Mesenchymal stem cell (in vitro differentiated cells and primary cell): ENCODE results near the gene GRAMD1B.

Experiments used
- DNase-seq: peaks from one replicate; pipeline ENCODE4 v3.0.0-alpha.2; 2013
- H2AFZ ChIP-seq: one replicate; pipeline ENCODE4 v1.6.1; 2013; ENCODE audit warnings: low read depth, mild to moderate bottlenecking, control low read depth, inconsistent platforms, low read length, moderate library complexity
- H2AK5ac ChIP-seq: 2 replicates; pipeline ENCODE4 v1.6.1; 2013; ENCODE audit warnings: low read length, moderate library complexity, mild to moderate bottlenecking, inconsistent platforms; ENCODE audit not compliant: severe bottlenecking
- H2BK120ac ChIP-seq: one replicate; pipeline ENCODE4 v1.6.1; 2013; ENCODE audit warnings: low read depth, mild to moderate bottlenecking, inconsistent platforms, low read length, moderate library complexity
- H2BK12ac ChIP-seq, 2 experiments: one replicate each; pipeline ENCODE4 v1.6.1; 2013; ENCODE audit warnings: inconsistent platforms in 2 of 2, low read length in 2 of 2, mild to moderate bottlenecking in 2 of 2, moderate library complexity in 2 of 2, control low read depth in 1 of 2
- H2BK15ac ChIP-seq: one replicate; pipeline ENCODE4 v1.6.1; 2013; ENCODE audit warnings: mild to moderate bottlenecking, low read depth, inconsistent platforms; ENCODE audit not compliant: poor library complexity, severe bottlenecking
- H2BK5ac ChIP-seq: 2 replicates; pipeline ENCODE4 v1.6.1; 2013; ENCODE audit warnings: low read depth, mild to moderate bottlenecking, low read length, control low read depth, inconsistent platforms; ENCODE audit not compliant: poor library complexity, severe bottlenecking
- H3K14ac ChIP-seq, 2 experiments: one replicate each; pipeline ENCODE4 v1.6.1; 2013; ENCODE audit warnings: inconsistent platforms in 2 of 2, low read length in 2 of 2, control low read depth in 1 of 2, mild to moderate bottlenecking in 1 of 2, moderate library complexity in 1 of 2
- H3K18ac ChIP-seq, 2 experiments: one replicate each; pipeline ENCODE4 v1.6.1; 2013; ENCODE audit warnings: inconsistent platforms in 2 of 2, low read length in 2 of 2, control low read depth in 1 of 2, low read depth in 1 of 2, mild to moderate bottlenecking in 1 of 2
- H3K23ac ChIP-seq, 2 experiments: one replicate each; pipeline ENCODE4 v1.6.1; 2013; ENCODE audit warnings: inconsistent platforms in 2 of 2, low read length in 2 of 2, mild to moderate bottlenecking in 2 of 2, moderate library complexity in 2 of 2, control low read depth in 1 of 2
- H3K27ac ChIP-seq: 2 replicates; pipeline ENCODE4 v1.5.1; 2013; ENCODE audit warnings: mild to moderate bottlenecking, moderate library complexity, low read length, control low read depth, inconsistent platforms; ENCODE audit not compliant: poor library complexity, severe bottlenecking
- H3K27me3 ChIP-seq, 2 experiments: 2 replicates each; pipeline versions ENCODE4 v1.6.1 to v1.7.0; 2013; ENCODE audit warnings: low read length in 2 of 2, mild to moderate bottlenecking in 2 of 2, moderate library complexity in 2 of 2, control low read depth in 1 of 2, inconsistent platforms in 1 of 2; ENCODE audit not compliant: control insufficient read depth in 1 of 2, insufficient read depth in 1 of 2
- H3K36me3 ChIP-seq, 2 experiments: 2 replicates each; pipeline versions ENCODE4 v1.6.1 to v1.7.0; 2013; ENCODE audit warnings: low read length in 2 of 2, control low read depth in 1 of 2, inconsistent platforms in 1 of 2, low read depth in 1 of 2, mild to moderate bottlenecking in 1 of 2; ENCODE audit not compliant: insufficient read depth in 2 of 2, control insufficient read depth in 1 of 2
- H3K4ac ChIP-seq, 2 experiments: one replicate each; pipeline ENCODE4 v1.6.1; 2013; ENCODE audit warnings: inconsistent platforms in 2 of 2, low read length in 2 of 2, mild to moderate bottlenecking in 2 of 2, moderate library complexity in 2 of 2, control low read depth in 1 of 2, low read depth in 1 of 2
- H3K4me1 ChIP-seq: 2 replicates; pipeline ENCODE4 v1.6.1; 2013; ENCODE audit warnings: low read depth, low read length, control low read depth; ENCODE audit not compliant: control insufficient read depth, insufficient read depth
- H3K4me2 ChIP-seq: 2 replicates; pipeline ENCODE4 v1.6.1; 2013; ENCODE audit warnings: low read length, mild to moderate bottlenecking, inconsistent platforms; ENCODE audit not compliant: poor library complexity, severe bottlenecking
- H3K4me3 ChIP-seq, 2 experiments: 2 replicates each; pipeline versions ENCODE4 v1.5.1 to v1.7.0; 2013; ENCODE audit warnings: low read length in 2 of 2, mild to moderate bottlenecking in 2 of 2, control low read depth in 1 of 2, low read depth in 1 of 2; ENCODE audit not compliant: insufficient read depth in 1 of 2
- H3K79me1 ChIP-seq: replicated peaks from 2 replicates; pipeline ENCODE4 v1.6.1; 2013; ENCODE audit warnings: mild to moderate bottlenecking, control low read depth, low read length, inconsistent platforms; ENCODE audit not compliant: poor library complexity, severe bottlenecking
- H3K9ac ChIP-seq: 2 replicates; pipeline ENCODE4 v1.7.0; 2013; ENCODE audit warnings: mild to moderate bottlenecking, low read length, moderate library complexity
- H3K9me3 ChIP-seq: 2 replicates; pipeline ENCODE4 v1.7.0; 2013; ENCODE audit warnings: mild to moderate bottlenecking, low read length; ENCODE audit not compliant: control insufficient read depth
- H4K8ac ChIP-seq: one replicate; pipeline ENCODE4 v1.6.1; 2013; ENCODE audit warnings: inconsistent platforms, mild to moderate bottlenecking, low read length, moderate library complexity
- H4K91ac ChIP-seq: one replicate; pipeline ENCODE4 v1.6.1; 2013; ENCODE audit warnings: mild to moderate bottlenecking, low read length, inconsistent platforms
- WGBS: methylation state at CpG from one replicate; pipeline ENCODE4 v1.1.7; 2013; ENCODE audit warnings: mixed read lengths; 5-methylcytosine and 5-hydroxymethylcytosine counted together

GRAMD1B gene

GRCh38 chr11:123559523-123559955 lies 129.5 kb downstream of the GRAMD1B start:
- H3K14ac ChIP-seq: no peak overlapping the region
- WGBS: 63% methylated on average over 13 of the region's 13 CpGs
- no peak overlapping the region for H4K91ac ChIP-seq
- H2BK120ac ChIP-seq: no peak overlapping the region
- H3K27ac ChIP-seq: no peak overlapping the region
- no peak for DNase-seq
- H3K4me3 ChIP-seq: peak overlapping the region in 1 of 2 experiments; percentile 76
- peaks cover 0 to 5% of the 10 kb centered on the region in 2 experiments for H3K27me3 ChIP-seq
- H2AK5ac ChIP-seq: no peak overlapping the region
- peak overlapping the region; percentile 60 for H2AFZ ChIP-seq
- no peak overlapping the region for H2BK15ac ChIP-seq
- peak overlapping the region; percentile 88 for H3K9ac ChIP-seq
- H2BK12ac ChIP-seq: no peak overlapping the region
- H3K79me1 ChIP-seq: peaks cover 2% of the 10 kb centered on the region
- no peak overlapping the region for H3K4ac ChIP-seq
- no peak overlapping the region for H3K23ac ChIP-seq
- no peak overlapping the region for H3K4me2 ChIP-seq
- H3K9me3 ChIP-seq: no peaks in the 10 kb centered on the region
- H2BK5ac ChIP-seq: no peak overlapping the region
- no peak overlapping the region for H3K18ac ChIP-seq
- H4K8ac ChIP-seq: no peak overlapping the region
- H3K4me1 ChIP-seq: no peaks in the 10 kb centered on the region
- no peaks in the 10 kb centered on the region for H3K36me3 ChIP-seq

DNA sequence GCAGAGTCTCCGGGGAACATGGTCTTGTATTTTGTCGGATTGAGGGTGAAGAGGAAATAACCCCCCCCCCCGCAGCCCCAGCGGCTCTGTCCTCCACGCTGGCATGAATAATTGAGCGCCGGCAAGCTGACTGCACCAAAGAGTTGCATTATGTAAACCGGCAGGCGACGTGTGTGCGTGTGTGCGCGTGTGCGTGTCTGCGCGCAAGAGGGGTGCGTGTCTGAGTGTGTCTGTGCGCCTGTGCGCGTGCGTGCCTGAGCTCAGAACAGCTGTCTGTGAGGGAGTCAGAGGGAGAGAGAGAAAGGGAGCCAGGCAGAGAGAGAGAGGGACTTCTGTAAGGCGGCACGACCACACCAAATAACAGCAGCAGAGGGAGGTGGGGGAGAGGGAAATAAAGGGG lies 129.9 kb downstream of the GRAMD1B start:
- H3K4me3 ChIP-seq: peak overlapping the region in 1 of 2 experiments; percentile 76
- peak overlapping the region; percentile 19 for H4K8ac ChIP-seq
- no peaks in the 10 kb centered on the region for H3K36me3 ChIP-seq
- H2BK120ac ChIP-seq: no peak overlapping the region
- H3K9ac ChIP-seq: peak overlapping the region; percentile 88
- peak overlapping the region in 1 of 2 experiments; percentile 62 for H3K14ac ChIP-seq
- no peaks in the 10 kb centered on the region for H3K4me1 ChIP-seq
- no peak overlapping the region for H3K4me2 ChIP-seq
- H3K27ac ChIP-seq: no peak overlapping the region
- H2BK15ac ChIP-seq: no peak overlapping the region
- 46% methylated on average over 23 of the region's 23 CpGs for WGBS
- peaks cover 0 to 5% of the 10 kb centered on the region in 2 experiments for H3K27me3 ChIP-seq
- H3K9me3 ChIP-seq: no peaks in the 10 kb centered on the region
- H4K91ac ChIP-seq: no peak overlapping the region
- no peak overlapping the region for H3K4ac ChIP-seq
- no peak overlapping the region for H2AK5ac ChIP-seq
- peaks cover 2% of the 10 kb centered on the region for H3K79me1 ChIP-seq
- peak overlapping the region; percentile 60 for H2AFZ ChIP-seq
- no peak overlapping the region for H2BK5ac ChIP-seq
- DNase-seq: peak; percentile 76
- no peak overlapping the region for H3K18ac ChIP-seq
- H2BK12ac ChIP-seq: no peak overlapping the region
- no peak overlapping the region for H3K23ac ChIP-seq

GRCh38 chr11:123561431-123561800 lies 131.3 kb downstream of the GRAMD1B start:
- Histone ChIP-seq H2BK120ac (no peak overlapping the region), H3K14ac (no peak overlapping the region), H3K4me1 (no peaks in the 10 kb centered on the region), H3K27ac (no peak overlapping the region), H2AFZ (no peak overlapping the region), H3K9ac (no peak overlapping the region), H3K27me3 (peaks cover 0 to 4% of the 10 kb centered on the region in 2 experiments), H3K36me3 (no peaks in the 10 kb centered on the region), H2BK5ac (no peak overlapping the region), H3K23ac (no peak overlapping the region), H3K9me3 (no peaks in the 10 kb centered on the region), H2BK15ac (no peak overlapping the region), H3K79me1 (peaks cover 2% of the 10 kb centered on the region), H2AK5ac (no peak overlapping the region), H4K8ac (no peak overlapping the region), H4K91ac (no peak overlapping the region), H3K4me2 (no peak overlapping the region), H3K4ac (no peak overlapping the region), H3K18ac (no peak overlapping the region), H2BK12ac (no peak overlapping the region), H3K4me3 (peak overlapping the region in 1 of 2 experiments; percentile 76)
- 98% methylated on average over 2 of the region's 5 CpGs for WGBS
- no peak for DNase-seq

GRCh38 chr11:123562158-123562557 lies 132.1 kb downstream of the GRAMD1B start:
- Histone ChIP-seq H3K4me3 (no peak overlapping the region), H2BK120ac (no peak overlapping the region), H2BK15ac (no peak overlapping the region), H4K8ac (no peak overlapping the region), H2AFZ (no peak overlapping the region), H3K4me1 (no peaks in the 10 kb centered on the region), H3K4ac (no peak overlapping the region), H2AK5ac (no peak overlapping the region), H3K27ac (no peak overlapping the region), H3K9ac (no peak overlapping the region), H3K79me1 (peaks cover 2% of the 10 kb centered on the region), H3K23ac (no peak overlapping the region), H4K91ac (no peak overlapping the region), H3K14ac (no peak overlapping the region), H3K9me3 (no peaks in the 10 kb centered on the region), H2BK5ac (no peak overlapping the region), H2BK12ac (no peak overlapping the region), H3K36me3 (no peaks in the 10 kb centered on the region), H3K18ac (no peak overlapping the region), H3K4me2 (no peak overlapping the region), H3K27me3 (no peaks in the 10 kb centered on the region)
- WGBS: 52% methylated on average over 7 of the region's 7 CpGs
- DNase-seq: no peak
